Measurements from ENCODE around the gene DCHS2. TPM values are rescaled to one million over a fixed set of nuclear protein-coding genes. Genes with fewer than 3 reads are reported as not detected.

DCHS2 gene
- total RNA-seq, 6 experiments from 2014 or later, result not detected

DNA sequence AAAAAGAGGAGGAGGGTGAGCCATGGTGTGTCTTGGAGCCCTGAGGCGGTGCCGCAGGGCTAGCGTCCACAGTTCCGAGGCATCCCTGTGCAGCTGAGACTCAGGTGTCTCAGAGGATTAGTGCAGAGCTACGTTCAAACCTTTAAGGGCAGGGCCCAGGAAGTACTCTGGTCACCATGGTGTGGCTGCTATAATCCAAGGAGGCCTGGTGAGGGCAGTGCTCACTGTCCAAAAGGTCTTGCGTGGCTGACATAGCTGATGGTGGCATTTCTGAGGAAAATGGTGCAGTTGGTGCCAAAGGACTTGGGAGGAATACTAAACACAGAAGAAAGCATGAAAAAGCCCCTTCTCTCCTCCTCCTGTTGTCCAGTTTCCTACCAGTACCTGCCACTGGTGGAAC lies 146.9 kb downstream of the DCHS2 start:
- no peak for DNase-seq
- H3K27ac Mint-ChIP-seq, result no peak overlapping the region
- H3K4me3 Mint-ChIP-seq, result no peak overlapping the region
- H3K4me1 Mint-ChIP-seq (ENCODE audit: low read depth), result no peaks in the 10 kb centered on the region
- peaks cover 16% of the 10 kb centered on the region for H3K9me3 Mint-ChIP-seq
- H3K27me3 Mint-ChIP-seq (ENCODE audit: insufficient read depth), result no peaks in the 10 kb centered on the region; the same call in 1 of the 2 replicates
- no peaks in the 10 kb centered on the region for H3K36me3 Mint-ChIP-seq (ENCODE audit: low read depth)
- no peak for TF ChIP-seq CTCF (IDR thresholded peaks at IDR 0.05)

GRCh38 chr4:154343651-154344050 lies 147.9 kb downstream of the DCHS2 start:
- no peak for TF ChIP-seq CTCF (IDR thresholded peaks at IDR 0.05)
- peaks cover 16% of the 10 kb centered on the region for H3K9me3 Mint-ChIP-seq
- H3K36me3 Mint-ChIP-seq (ENCODE audit: low read depth), result no peaks in the 10 kb centered on the region
- no peaks in the 10 kb centered on the region for H3K4me1 Mint-ChIP-seq (ENCODE audit: low read depth)
- H3K27ac Mint-ChIP-seq, result no peak overlapping the region
- no peak overlapping the region for H3K4me3 Mint-ChIP-seq
- no peak for DNase-seq
- H3K27me3 Mint-ChIP-seq (ENCODE audit: insufficient read depth), result no peaks in the 10 kb centered on the region; the same call in 1 of the 2 replicates

GRCh38 chr4:154341448-154341847 lies 150.2 kb downstream of the DCHS2 start:
- no peak overlapping the region for H3K27ac Mint-ChIP-seq
- TF ChIP-seq CTCF (IDR thresholded peaks at IDR 0.05), result no peak
- no peak for DNase-seq
- no peak overlapping the region for H3K4me3 Mint-ChIP-seq
- peaks cover 25% of the 10 kb centered on the region for H3K9me3 Mint-ChIP-seq
- H3K36me3 Mint-ChIP-seq (ENCODE audit: low read depth), result no peaks in the 10 kb centered on the region
- H3K27me3 Mint-ChIP-seq (ENCODE audit: insufficient read depth), result no peaks in the 10 kb centered on the region; the same call in 1 of the 2 replicates
- H3K4me1 Mint-ChIP-seq (ENCODE audit: low read depth), result no peaks in the 10 kb centered on the region

- no peak for DNase-seq
- H3K27me3 Mint-ChIP-seq (ENCODE audit: insufficient read depth), result no peaks in the 10 kb centered on the region; the same call in 1 of the 2 replicates
- H3K27ac Mint-ChIP-seq, result no peak overlapping the region
- TF ChIP-seq CTCF (IDR thresholded peaks at IDR 0.05), result no peak
- no peaks in the 10 kb centered on the region for H3K36me3 Mint-ChIP-seq (ENCODE audit: low read depth)
- peaks cover 8% of the 10 kb centered on the region; the same call in 1 of the 2 replicates for H3K9me3 Mint-ChIP-seq
- H3K4me3 Mint-ChIP-seq, result no peak overlapping the region
- no peaks in the 10 kb centered on the region for H3K4me1 Mint-ChIP-seq (ENCODE audit: low read depth)
Measured at GRCh38 chr4:154335588-154335987, 156.0 kb downstream of the DCHS2 start.

DNA sequence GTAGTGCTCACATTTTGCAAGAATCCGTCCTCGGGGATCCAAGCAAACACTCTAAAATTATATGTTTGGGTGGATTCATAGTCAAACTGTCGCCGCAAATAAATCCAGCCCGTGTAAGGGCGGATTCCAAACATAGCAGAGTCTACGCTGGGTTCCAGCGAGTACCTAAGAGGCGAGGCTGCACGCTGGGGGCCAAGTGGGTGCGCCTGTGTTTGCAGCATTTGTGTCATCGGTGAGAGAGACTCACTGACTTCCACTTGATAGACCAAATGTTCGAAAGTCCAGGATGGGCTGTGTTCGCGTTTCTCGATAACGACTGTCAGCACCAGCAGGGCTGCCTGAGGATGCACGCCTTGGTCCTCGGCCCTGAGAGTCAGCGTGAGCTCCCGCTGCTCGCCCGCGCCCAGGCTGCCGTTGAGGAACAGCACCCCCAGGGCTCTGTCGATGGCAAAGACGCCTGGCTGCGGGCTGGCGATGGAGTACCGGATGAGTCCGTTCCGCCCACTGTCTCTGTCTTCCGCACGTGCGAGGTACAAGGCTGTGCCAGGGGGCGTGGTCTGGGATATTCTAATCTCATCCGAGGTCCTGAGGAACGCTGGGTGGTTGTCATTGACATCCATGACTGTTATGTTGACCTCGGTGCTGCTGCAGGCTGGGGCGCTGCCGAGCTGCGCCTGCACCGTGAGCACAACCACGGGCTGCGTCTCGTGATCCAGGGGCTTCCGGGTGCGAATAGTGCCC lies 158.7 kb downstream of the DCHS2 start:
- DNase-seq, result no peak
- no peak overlapping the region for H3K4me3 Mint-ChIP-seq
- peaks cover 8% of the 10 kb centered on the region; the same call in 1 of the 2 replicates for H3K9me3 Mint-ChIP-seq
- TF ChIP-seq CTCF (IDR thresholded peaks at IDR 0.05), result no peak
- no peaks in the 10 kb centered on the region for H3K36me3 Mint-ChIP-seq (ENCODE audit: low read depth)
- no peak overlapping the region for H3K27ac Mint-ChIP-seq
- no peaks in the 10 kb centered on the region; the same call in 1 of the 2 replicates for H3K27me3 Mint-ChIP-seq (ENCODE audit: insufficient read depth)
- H3K4me1 Mint-ChIP-seq (ENCODE audit: low read depth), result no peaks in the 10 kb centered on the region
